SK-N-SH treated with all-trans-retinoic acid at 6 μM for 48 hours (cell line): ENCODE results near the gene SIL1.

ENCODE experiments used
- BACH2 ChIP-seq: fragments of 250-450 bp; sonication (Bioruptor Pico); IDR thresholded peaks from 2 replicates; pipeline ENCODE4 v1.9.0; 2021; ENCODE audit warnings: mild to moderate bottlenecking, borderline replicate concordance
- CREB5 ChIP-seq: fragments of 250-450 bp; sonication (Bioruptor Pico); IDR thresholded peaks from 2 replicates; pipeline ENCODE4 v1.5.1; 2020; ENCODE audit warnings: low read depth, mild to moderate bottlenecking, moderate library complexity
- CSDC2 ChIP-seq: fragments of 250-450 bp; sonication (Bioruptor Pico); IDR thresholded peaks from 2 replicates; pipeline ENCODE4 v1.5.0; 2020; ENCODE audit warnings: mild to moderate bottlenecking, moderate library complexity
- ISL1 ChIP-seq: fragments of 250-450 bp; sonication (Bioruptor Pico); IDR thresholded peaks from 2 replicates; pipeline ENCODE4 v2.1.2; 2022; ENCODE audit warnings: mild to moderate bottlenecking, moderate library complexity
- TSHZ2 ChIP-seq: fragments of 250-450 bp; sonication (Bioruptor Pico); IDR thresholded peaks from 2 replicates; pipeline ENCODE4 v1.5.0; 2020; ENCODE audit warnings: mild to moderate bottlenecking, moderate library complexity
- ZFP30 ChIP-seq: fragments of 450-650 bp; formaldehyde crosslinking; IDR thresholded peaks from 2 replicates; pipeline ENCODE4 v1.5.0; 2022; ENCODE audit warnings: mild to moderate bottlenecking, moderate library complexity
- ZNF565 ChIP-seq: fragments of 450-650 bp; formaldehyde crosslinking; conservative IDR thresholded peaks from 2 replicates; pipeline ENCODE4 v1.5.0; 2020; ENCODE audit warnings: low read depth, mild to moderate bottlenecking, moderate library complexity
- TF ChIP-seq, protein P1 (sequence below): fragments of 250-450 bp; sonication (Bioruptor Pico); IDR thresholded peaks from 2 replicates; pipeline ENCODE4 v1.8.0; 2020; ENCODE audit warnings: mild to moderate bottlenecking, moderate library complexity, borderline replicate concordance

DNA sequence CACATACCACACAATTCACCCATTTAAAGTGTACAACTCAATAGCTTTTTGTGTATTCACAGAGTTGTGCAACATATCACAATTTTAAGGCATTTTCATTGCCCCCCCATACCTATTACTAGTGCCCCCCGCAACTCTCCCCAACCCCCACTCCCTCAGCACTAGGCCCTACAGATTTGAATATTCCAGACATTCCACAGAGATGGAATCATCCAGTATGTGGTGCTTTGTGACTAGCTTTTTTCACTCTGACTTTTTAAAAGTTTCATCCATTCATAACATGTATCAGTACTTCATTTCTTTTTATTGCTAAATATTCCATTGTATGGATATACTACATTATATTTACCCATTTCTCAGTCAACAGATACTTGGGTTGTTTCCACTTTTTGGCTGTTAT lies 220.1 kb downstream of the SIL1 start:
- TF ChIP-seq, protein P1, sequence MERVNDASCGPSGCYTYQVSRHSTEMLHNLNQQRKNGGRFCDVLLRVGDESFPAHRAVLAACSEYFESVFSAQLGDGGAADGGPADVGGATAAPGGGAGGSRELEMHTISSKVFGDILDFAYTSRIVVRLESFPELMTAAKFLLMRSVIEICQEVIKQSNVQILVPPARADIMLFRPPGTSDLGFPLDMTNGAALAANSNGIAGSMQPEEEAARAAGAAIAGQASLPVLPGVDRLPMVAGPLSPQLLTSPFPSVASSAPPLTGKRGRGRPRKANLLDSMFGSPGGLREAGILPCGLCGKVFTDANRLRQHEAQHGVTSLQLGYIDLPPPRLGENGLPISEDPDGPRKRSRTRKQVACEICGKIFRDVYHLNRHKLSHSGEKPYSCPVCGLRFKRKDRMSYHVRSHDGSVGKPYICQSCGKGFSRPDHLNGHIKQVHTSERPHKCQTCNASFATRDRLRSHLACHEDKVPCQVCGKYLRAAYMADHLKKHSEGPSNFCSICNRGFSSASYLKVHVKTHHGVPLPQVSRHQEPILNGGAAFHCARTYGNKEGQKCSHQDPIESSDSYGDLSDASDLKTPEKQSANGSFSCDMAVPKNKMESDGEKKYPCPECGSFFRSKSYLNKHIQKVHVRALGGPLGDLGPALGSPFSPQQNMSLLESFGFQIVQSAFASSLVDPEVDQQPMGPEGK = no peak
- TF ChIP-seq BACH2 (no peak), ZFP30 (no peak), ISL1 (CRISPR knock-in tag) (no peak), ZNF565 (CRISPR knock-in tag) (no peak), CREB5 (CRISPR knock-in tag) (no peak), TSHZ2 (CRISPR knock-in tag) (no peak), CSDC2 (CRISPR knock-in tag) (no peak)
